ENCODE results near the gene HMGCS2.

HMGCS2 gene

GRCh38 chr1:119731741-119732430, 36.8 kb downstream of the HMGCS2 start:
- TF ChIP-seq BCL11B (tag by site-specific recombination; IDR thresholded peaks at IDR 0.05; ENCODE audit: low read depth) (no peak), ZFP37 (tag by site-specific recombination; IDR thresholded peaks at IDR 0.05) (no peak), ZNF112 (tag by site-specific recombination; IDR thresholded peaks at IDR 0.05) (no peak), MZF1 (tag by site-specific recombination; IDR thresholded peaks at IDR 0.05; ENCODE audit: borderline replicate concordance) (no peak), ZNF10 (tag by site-specific recombination; IDR thresholded peaks at IDR 0.05) (no peak), ZNF302 (tag by site-specific recombination; IDR thresholded peaks at IDR 0.05; ENCODE audit: low read depth) (no peak), ZNF548 (tag by site-specific recombination; IDR thresholded peaks at IDR 0.05) (no peak), PRDM4 (tag by site-specific recombination; IDR thresholded peaks at IDR 0.05) (no peak), ZFP3 (tag by site-specific recombination; IDR thresholded peaks at IDR 0.05; ENCODE audit: low read depth) (no peak), ELK4 (IDR thresholded peaks at IDR 0.05; ENCODE audit: borderline replicate concordance, low read depth, low read length) (no peak), ZBTB11 (tag by site-specific recombination; conservative IDR thresholded peaks at IDR 0.05; ENCODE audit: low read depth) (no peak), ZFP41 (tag by site-specific recombination; IDR thresholded peaks at IDR 0.05; ENCODE audit: borderline replicate concordance) (no peak)
- Histone ChIP-seq H3K36me3 (ENCODE audit: control insufficient read depth in 2 of 2, insufficient read depth in 1 of 2, low read length in 2 of 2) (peaks cover 16 to 97% of the 10 kb centered on the region in 2 experiments), H3K27ac (ENCODE audit: extremely low read depth, low read depth, low read length) (no peak overlapping the region), H3K4me1 (ENCODE audit: control insufficient read depth, insufficient read depth, low read length) (no peaks in the 10 kb centered on the region), H3K4me3 (ENCODE audit: low read depth, low read length) (no peak overlapping the region), H3K9me3 (ENCODE audit: control insufficient read depth, insufficient read depth, low read depth, low read length) (no peaks in the 10 kb centered on the region)
- ChIA-PET CTCF (interaction anchor here (1.0 to 1.9 kb wide), 4 partner anchors 13 to 154 kb away, joined by 3 to 12 read pairs (median 5); no protein-coding TSS in a partner anchor), POLR2A (no interaction called here)

- Histone ChIP-seq H3K4me3 (ENCODE audit: low read depth, low read length) (no peak overlapping the region), H3K4me1 (ENCODE audit: control insufficient read depth, insufficient read depth, low read length) (no peaks in the 10 kb centered on the region), H3K27ac (ENCODE audit: extremely low read depth, low read depth, low read length) (no peak overlapping the region), H3K36me3 (ENCODE audit: control insufficient read depth in 2 of 2, insufficient read depth in 1 of 2, low read length in 2 of 2) (peaks cover 18 to 97% of the 10 kb centered on the region in 2 experiments), H3K9me3 (ENCODE audit: control insufficient read depth, insufficient read depth, low read depth, low read length) (no peaks in the 10 kb centered on the region)
- CTCF ChIA-PET, result interaction anchor here (1.0 to 1.9 kb wide), 4 partner anchors 14 to 155 kb away, joined by 3 to 12 read pairs (median 5); no protein-coding TSS in a partner anchor
- POLR2A ChIA-PET, result no interaction called here
- no peak for TF ChIP-seq ZNF362 (tag by site-specific recombination; IDR thresholded peaks at IDR 0.05)
- no peak for TF ChIP-seq ZNF155 (tag by site-specific recombination; IDR thresholded peaks at IDR 0.05)
- no peak for TF ChIP-seq ZNF585B (tag by site-specific recombination; IDR thresholded peaks at IDR 0.05)
- TF ChIP-seq ZNF560 (tag by site-specific recombination; IDR thresholded peaks at IDR 0.05; ENCODE audit: borderline replicate concordance), result no peak
- no peak for TF ChIP-seq HIC1 (tag by site-specific recombination; IDR thresholded peaks at IDR 0.05)
- TF ChIP-seq BCL11A (tag by site-specific recombination; IDR thresholded peaks at IDR 0.05; ENCODE audit: low read depth), result no peak
- TF ChIP-seq ZNF701 (tag by site-specific recombination; IDR thresholded peaks at IDR 0.05), result no peak
- TF ChIP-seq ZNF184 (tag by site-specific recombination; IDR thresholded peaks at IDR 0.05), result no peak
- no peak for TF ChIP-seq ZNF146 (tag by site-specific recombination; IDR thresholded peaks at IDR 0.05)
- TF ChIP-seq KLF1 (tag by site-specific recombination; IDR thresholded peaks at IDR 0.05), result no peak
- no peak for TF ChIP-seq ZNF302 (tag by site-specific recombination; IDR thresholded peaks at IDR 0.05; ENCODE audit: low read depth)
- TF ChIP-seq ZNF354C (tag by site-specific recombination; IDR thresholded peaks at IDR 0.05; ENCODE audit: borderline replicate concordance, low read depth), result no peak
Measured at GRCh38 chr1:119731060-119731459, 37.6 kb downstream of the HMGCS2 start.
